Measurements from ENCODE around the gene SCNN1A.

- TF ChIP-seq EZH2 (IDR thresholded peaks at IDR 0.05; ENCODE audit: borderline replicate concordance, low read length), result no peak
- TF ChIP-seq CTCF (IDR thresholded peaks at IDR 0.05; ENCODE audit: low read length), result no peak
These were observed 73.6 kb downstream of the SCNN1A start for GRCh38 chr12:6301721-6302120.

Measured in OCI-LY1 (cell line).